22Rv1 (cell line): ENCODE results near the gene DOP1B.

ENCODE experiments used
- CTCF ChIP-seq: fragments of 450-650 bp; IDR thresholded peaks from 2 replicates; pipeline ENCODE4 v1.5.1; 2017; ENCODE audit warnings: mild to moderate bottlenecking
- ZFX ChIP-seq: fragments of 450-650 bp; IDR thresholded peaks from 2 replicates; pipeline ENCODE4 v1.6.1; 2017; ENCODE audit warnings: antibody characterized with exemption, borderline replicate concordance

- TF ChIP-seq CTCF (no peak), ZFX (no peak)
Measured at GRCh38 chr21:36199021-36199420, 42.4 kb downstream of the DOP1B start.
